ENCODE measurements around the gene DPP6. TPM values are rescaled to one million over a fixed set of nuclear protein-coding genes. Genes with fewer than 3 reads are reported as not detected.

The DPP6 gene
- total RNA-seq, 4 donors from 2014 or later = 13.4 to 33.2 (median 26.8) TPM

GRCh38 chr7:154183946-154184345, 131.7 kb downstream of the DPP6 start:
- TF ChIP-seq POLR2A (IDR thresholded peaks at IDR 0.05; ENCODE audit: low read depth) (no peak), POLR2AphosphoS5 (IDR thresholded peaks at IDR 0.05) (no peak), EP300 (IDR thresholded peaks at IDR 0.05) (no peak), CTCF (IDR thresholded peaks at IDR 0.05) (no peak)
- Histone ChIP-seq H3K36me3 (no peaks in the 10 kb centered on the region), H3K9me3 (no peaks in the 10 kb centered on the region), H3K4me3 (no peak overlapping the region), H3K4me1 (no peaks in the 10 kb centered on the region), H3K27ac (replicated peaks in 1 of 4) (no peak overlapping the region), H3K27me3 (no peaks in the 10 kb centered on the region)
- no peak for DNase-seq (ENCODE audit: extremely low spot score)
- WGBS = 45% methylated on average over 3 of the region's 3 CpGs
- intact Hi-C loops (cut with DNase I) = no loop called here

- Histone ChIP-seq H3K9me3 (no peaks in the 10 kb centered on the region), H3K36me3 (no peaks in the 10 kb centered on the region), H3K4me3 (no peak overlapping the region), H3K27me3 (no peaks in the 10 kb centered on the region), H3K4me1 (no peaks in the 10 kb centered on the region), H3K27ac (replicated peaks in 1 of 4) (no peak overlapping the region)
- TF ChIP-seq POLR2A (IDR thresholded peaks at IDR 0.05; ENCODE audit: low read depth) (no peak), CTCF (IDR thresholded peaks at IDR 0.05) (no peak), EP300 (IDR thresholded peaks at IDR 0.05) (no peak), POLR2AphosphoS5 (IDR thresholded peaks at IDR 0.05) (no peak)
- no peak for DNase-seq (ENCODE audit: extremely low spot score)
- intact Hi-C loops (cut with DNase I) = no loop called here
- 76% methylated on average over 3 of the region's 3 CpGs for WGBS
Measured at GRCh38 chr7:154186811-154187210, 134.6 kb downstream of the DPP6 start.

GRCh38 chr7:154188330-154188729, 136.1 kb downstream of the DPP6 start:
- H3K4me3 ChIP-seq = no peak overlapping the region
- intact Hi-C loops (cut with DNase I) = no loop called here
- no peaks in the 10 kb centered on the region for H3K27me3 ChIP-seq
- H3K4me1 ChIP-seq = no peaks in the 10 kb centered on the region
- no peaks in the 10 kb centered on the region for H3K36me3 ChIP-seq
- TF ChIP-seq POLR2A (IDR thresholded peaks at IDR 0.05; ENCODE audit: low read depth) (no peak), CTCF (IDR thresholded peaks at IDR 0.05) (no peak), POLR2AphosphoS5 (IDR thresholded peaks at IDR 0.05) (no peak), EP300 (IDR thresholded peaks at IDR 0.05) (no peak)
- no peak for DNase-seq (ENCODE audit: extremely low spot score)
- 70% methylated on average over 2 of the region's 2 CpGs for WGBS
- no peaks in the 10 kb centered on the region for H3K9me3 ChIP-seq
- no peak overlapping the region for H3K27ac ChIP-seq (replicated peaks in 1 of 4)

GRCh38 chr7:154195266-154195665, 143.1 kb downstream of the DPP6 start:
- TF ChIP-seq EP300 (IDR thresholded peaks at IDR 0.05) (no peak), POLR2A (IDR thresholded peaks at IDR 0.05; ENCODE audit: low read depth) (no peak), CTCF (IDR thresholded peaks at IDR 0.05) (no peak), POLR2AphosphoS5 (IDR thresholded peaks at IDR 0.05) (no peak)
- WGBS = 90% methylated on average over 6 of the region's 7 CpGs
- Histone ChIP-seq H3K9me3 (no peaks in the 10 kb centered on the region), H3K27me3 (no peaks in the 10 kb centered on the region), H3K4me3 (no peak overlapping the region), H3K27ac (replicated peaks in 1 of 4) (no peak overlapping the region), H3K4me1 (no peaks in the 10 kb centered on the region), H3K36me3 (no peaks in the 10 kb centered on the region)
- no peak for DNase-seq (ENCODE audit: extremely low spot score)
- intact Hi-C loops (cut with DNase I) = no loop called here

GRCh38 chr7:154198481-154198880, 146.3 kb downstream of the DPP6 start:
- no peak overlapping the region for H3K27ac ChIP-seq (replicated peaks in 1 of 4)
- DNase-seq (ENCODE audit: extremely low spot score) = no peak
- intact Hi-C loops (cut with DNase I) = no loop called here
- no peaks in the 10 kb centered on the region for H3K4me1 ChIP-seq
- WGBS = 87% methylated on average over 6 of the region's 6 CpGs
- no peak overlapping the region for H3K4me3 ChIP-seq
- H3K27me3 ChIP-seq = no peaks in the 10 kb centered on the region
- H3K36me3 ChIP-seq = no peaks in the 10 kb centered on the region
- TF ChIP-seq POLR2AphosphoS5 (IDR thresholded peaks at IDR 0.05) = no peak
- TF ChIP-seq POLR2A (IDR thresholded peaks at IDR 0.05; ENCODE audit: low read depth) = no peak
- no peak for TF ChIP-seq CTCF (IDR thresholded peaks at IDR 0.05)
- no peaks in the 10 kb centered on the region for H3K9me3 ChIP-seq
